Liver (tissue), 9 donors: ENCODE measurements around the gene MAPT. TPM values are rescaled to one million over a fixed set of nuclear protein-coding genes. Genes with fewer than 3 reads are reported as not detected.
"Not testable (repeated sequence)": the region's sequence is repeated elsewhere in the genome, so short reads cannot be mapped to it uniquely, and the experiment has no call there.

Experiments
- DNase-seq: peaks from one replicate; pipeline ENCODE4 v3.0.0-alpha.2; 2017; ENCODE audit warnings: low spot score
- H3K27ac ChIP-seq, 2 donors: one replicate each; pipeline ENCODE4 v1.7.0; 2013; ENCODE audit warnings: inconsistent platforms in 2 of 2, low read length in 2 of 2, control low read depth in 1 of 2, low read depth in 1 of 2, mild to moderate bottlenecking in 1 of 2
- H3K27me3 ChIP-seq, 4 donors: one replicate each; pipeline versions ENCODE4 v1.6.1 to v1.7.0; 2013; ENCODE audit warnings: low read length in 3 of 4, inconsistent platforms in 1 of 4, mild to moderate bottlenecking in 1 of 4, moderate library complexity in 1 of 4; ENCODE audit not compliant: control insufficient read depth in 4 of 4, insufficient read depth in 4 of 4
- H3K36me3 ChIP-seq, 4 donors: one replicate each; pipeline versions ENCODE4 v1.6.1 to v1.7.0; 2013; ENCODE audit warnings: low read length in 3 of 4, mild to moderate bottlenecking in 3 of 4, low read depth in 1 of 4, moderate library complexity in 1 of 4; ENCODE audit not compliant: control insufficient read depth in 4 of 4, insufficient read depth in 3 of 4
- H3K4me1 ChIP-seq, 4 donors: one replicate each; pipeline versions ENCODE4 v1.6.1 to v1.7.0; 2013; ENCODE audit warnings: low read length in 3 of 4, mild to moderate bottlenecking in 3 of 4, moderate library complexity in 1 of 4; ENCODE audit not compliant: control insufficient read depth in 4 of 4, insufficient read depth in 4 of 4
- H3K4me3 ChIP-seq, 3 donors: one replicate each; pipeline versions ENCODE4 v1.6.1 to v1.7.0; 2013; ENCODE audit warnings: low read length in 3 of 3, control low read depth in 1 of 3, low read depth in 1 of 3, mild to moderate bottlenecking in 1 of 3
- H3K9ac ChIP-seq, 2 donors: one replicate each; pipeline ENCODE4 v1.7.0; 2013; ENCODE audit warnings: low read length in 2 of 2, mild to moderate bottlenecking in 2 of 2, moderate library complexity in 2 of 2, control low read depth in 1 of 2, low read depth in 1 of 2
- H3K9me3 ChIP-seq, 4 donors: one replicate each; pipeline versions ENCODE4 v1.6.1 to v1.7.0; 2013; ENCODE audit warnings: low read length in 3 of 4; ENCODE audit not compliant: control insufficient read depth in 4 of 4
- ATF3 ChIP-seq: IDR thresholded peaks from 2 replicates; pipeline ENCODE4 v1.6.1; 2016; ENCODE audit warnings: antibody characterized with exemption
- CTCF ChIP-seq: fragments of 150-350 bp; IDR thresholded peaks from 2 replicates; pipeline ENCODE4 v1.5.1; 2017; ENCODE audit warnings: improper control_type of control experiment, low read depth, low read length; ENCODE audit not compliant: missing input control
- EGR1 ChIP-seq, 2 donors: IDR thresholded peaks; 2 replicates each; pipeline ENCODE4 v1.6.1; 2016 to 2018; ENCODE audit warnings: antibody characterized with exemption in 2 of 2, low read depth in 2 of 2
- FOXA1 ChIP-seq: IDR thresholded peaks from 2 replicates; pipeline ENCODE4 v1.6.1; 2016; ENCODE audit warnings: antibody characterized with exemption
- FOXA2 ChIP-seq: IDR thresholded peaks from 2 replicates; pipeline ENCODE4 v1.6.1; 2016; ENCODE audit warnings: antibody characterized with exemption
- GABPA ChIP-seq, 2 donors: IDR thresholded peaks in 1 of 2; conservative IDR thresholded peaks in 1 of 2; 2 replicates each; pipeline ENCODE4 v1.6.1; 2016; ENCODE audit warnings: antibody characterized with exemption in 2 of 2, mild to moderate bottlenecking in 1 of 2, moderate library complexity in 1 of 2
- HNF4A ChIP-seq, 2 donors: conservative IDR thresholded peaks; 2 replicates each; pipeline ENCODE4 v1.6.1; 2016; ENCODE audit warnings: antibody characterized with exemption in 2 of 2, mild to moderate bottlenecking in 2 of 2
- HNF4G ChIP-seq: IDR thresholded peaks from 2 replicates; pipeline ENCODE4 v1.6.1; 2016; ENCODE audit warnings: antibody characterized with exemption
- JUND ChIP-seq, 2 donors: IDR thresholded peaks; 2 replicates each; pipeline ENCODE4 v1.6.1; 2016; ENCODE audit warnings: antibody characterized with exemption in 2 of 2
- MAX ChIP-seq: IDR thresholded peaks from 2 replicates; pipeline ENCODE4 v1.6.1; 2016; ENCODE audit warnings: antibody characterized with exemption
- NR2F2 ChIP-seq: IDR thresholded peaks from 2 replicates; pipeline ENCODE4 v1.6.1; 2016; ENCODE audit warnings: antibody characterized with exemption
- RAD21 ChIP-seq, 2 donors: IDR thresholded peaks; 2 replicates each; pipeline ENCODE4 v1.6.1; 2016; ENCODE audit warnings: antibody characterized with exemption in 2 of 2, mild to moderate bottlenecking in 2 of 2
- RXRA ChIP-seq, 2 donors: IDR thresholded peaks; 2 replicates each; pipeline ENCODE4 v1.6.1; 2017 to 2018; ENCODE audit warnings: antibody characterized with exemption in 2 of 2, mild to moderate bottlenecking in 1 of 2
- SP1 ChIP-seq: IDR thresholded peaks from 2 replicates; pipeline ENCODE4 v1.6.1; 2018; ENCODE audit warnings: antibody characterized with exemption, mild to moderate bottlenecking
- TAF1 ChIP-seq: conservative IDR thresholded peaks from 2 replicates; pipeline ENCODE4 v1.6.1; 2016; ENCODE audit warnings: antibody characterized with exemption, mild to moderate bottlenecking
- WGBS: extraction: QIAGEN DNeasy Blood & Tissue Kit; methylation state at CpG from one replicate; pipeline ENCODE4 v1.1.7; 2013; 5-methylcytosine and 5-hydroxymethylcytosine counted together
- polyA plus RNA-seq, 2 donors: library from polyadenylated mRNA; stranded (reverse) in 1 of 2; unstranded in 1 of 2; fragments of 200-250 nt in 1 of 2; fragments of >200 nt in 1 of 2; fragmentation: Nextera tagmentation in 1 of 2; extraction: Ambion mirVana in 1 of 2; gene quantifications; one replicate each; pipeline versions ENCODE4 v1.2.1 to v1.2.3, GENCODE V29; 2013 to 2015
- total RNA-seq, 2 donors: library from RNA; depleted of rRNA; stranded (reverse); fragments of >200 nt; gene quantifications; one replicate each; pipeline ENCODE4 v1.2.3, GENCODE V29; 2014
- TF ChIP-seq, protein P1 (sequence below): IDR thresholded peaks from 2 replicates; pipeline ENCODE4 v1.6.1; 2016; ENCODE audit warnings: antibody characterized with exemption, mild to moderate bottlenecking
- TF ChIP-seq, protein P2 (sequence below): IDR thresholded peaks from 2 replicates; pipeline ENCODE4 v1.6.1; 2016; ENCODE audit warnings: antibody characterized with exemption
- donor health status: healthy.
- donor health status: healthy.
- donor health status: healthy.
- donor health status: healthy.
- donor health status: healthy.

The MAPT gene
- total and polyA plus RNA-seq, 4 donors: 0.05 to 0.67 (median 0.27) TPM

DNA sequence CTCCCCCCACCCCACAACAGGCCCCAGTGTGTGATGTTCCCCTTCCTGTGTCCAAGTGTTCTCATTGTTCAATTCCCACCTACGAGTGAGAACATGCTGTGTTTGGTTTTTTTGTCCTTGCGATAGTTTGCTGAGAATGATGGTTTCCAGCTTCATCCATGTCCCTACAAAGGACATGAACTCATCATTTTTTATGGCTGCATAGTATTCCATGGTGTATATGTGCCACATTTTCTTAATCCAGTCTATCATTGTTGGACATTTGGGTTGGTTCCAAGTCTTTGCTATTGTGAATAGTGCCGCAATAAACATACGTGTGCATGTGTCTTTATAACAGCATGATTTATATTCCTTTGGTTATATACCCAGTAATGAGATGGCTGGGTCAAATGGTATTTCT, 62.4 kb downstream of the MAPT start:
- H3K27ac ChIP-seq, H3K9ac ChIP-seq, H3K36me3 ChIP-seq, H3K4me3 ChIP-seq, DNase-seq, H3K9me3 ChIP-seq, H3K4me1 ChIP-seq, H3K27me3 ChIP-seq: not testable (repeated sequence)
- WGBS: 97% methylated on average over 4 of the region's 4 CpGs

GRCh38 chr17:45958307-45958706, 64.0 kb downstream of the MAPT start:
- Histone ChIP-seq H3K27me3 (no peaks in the 10 kb centered on the region), H3K4me1 (no peaks in the 10 kb centered on the region), H3K4me3 (no peak overlapping the region), H3K9me3 (no peaks in the 10 kb centered on the region), H3K9ac (no peak overlapping the region), H3K27ac (no peak overlapping the region), H3K36me3 (no peaks in the 10 kb centered on the region)
- no peak for DNase-seq
- 96% methylated on average over 9 of the region's 9 CpGs for WGBS
- TF ChIP-seq MAX (no peak), NR2F2 (no peak), EGR1 (IDR thresholded peaks at IDR 0.05; ENCODE audit: low read depth in 2 of 2) (no peak), FOXA1 (no peak), JUND (IDR thresholded peaks at IDR 0.05) (no peak), RXRA (IDR thresholded peaks at IDR 0.05) (no peak), GABPA (IDR thresholded peaks at IDR 0.05 in 1 of 2, conservative IDR thresholded peaks at IDR 0.05 in 1 of 2) (no peak), SP1 (no peak), TAF1 (no peak), ATF3 (no peak), CTCF (no peak), HNF4G (no peak), RAD21 (IDR thresholded peaks at IDR 0.05) (no peak), FOXA2 (no peak), HNF4A (conservative IDR thresholded peaks at IDR 0.05) (no peak)
- TF ChIP-seq, protein P1, sequence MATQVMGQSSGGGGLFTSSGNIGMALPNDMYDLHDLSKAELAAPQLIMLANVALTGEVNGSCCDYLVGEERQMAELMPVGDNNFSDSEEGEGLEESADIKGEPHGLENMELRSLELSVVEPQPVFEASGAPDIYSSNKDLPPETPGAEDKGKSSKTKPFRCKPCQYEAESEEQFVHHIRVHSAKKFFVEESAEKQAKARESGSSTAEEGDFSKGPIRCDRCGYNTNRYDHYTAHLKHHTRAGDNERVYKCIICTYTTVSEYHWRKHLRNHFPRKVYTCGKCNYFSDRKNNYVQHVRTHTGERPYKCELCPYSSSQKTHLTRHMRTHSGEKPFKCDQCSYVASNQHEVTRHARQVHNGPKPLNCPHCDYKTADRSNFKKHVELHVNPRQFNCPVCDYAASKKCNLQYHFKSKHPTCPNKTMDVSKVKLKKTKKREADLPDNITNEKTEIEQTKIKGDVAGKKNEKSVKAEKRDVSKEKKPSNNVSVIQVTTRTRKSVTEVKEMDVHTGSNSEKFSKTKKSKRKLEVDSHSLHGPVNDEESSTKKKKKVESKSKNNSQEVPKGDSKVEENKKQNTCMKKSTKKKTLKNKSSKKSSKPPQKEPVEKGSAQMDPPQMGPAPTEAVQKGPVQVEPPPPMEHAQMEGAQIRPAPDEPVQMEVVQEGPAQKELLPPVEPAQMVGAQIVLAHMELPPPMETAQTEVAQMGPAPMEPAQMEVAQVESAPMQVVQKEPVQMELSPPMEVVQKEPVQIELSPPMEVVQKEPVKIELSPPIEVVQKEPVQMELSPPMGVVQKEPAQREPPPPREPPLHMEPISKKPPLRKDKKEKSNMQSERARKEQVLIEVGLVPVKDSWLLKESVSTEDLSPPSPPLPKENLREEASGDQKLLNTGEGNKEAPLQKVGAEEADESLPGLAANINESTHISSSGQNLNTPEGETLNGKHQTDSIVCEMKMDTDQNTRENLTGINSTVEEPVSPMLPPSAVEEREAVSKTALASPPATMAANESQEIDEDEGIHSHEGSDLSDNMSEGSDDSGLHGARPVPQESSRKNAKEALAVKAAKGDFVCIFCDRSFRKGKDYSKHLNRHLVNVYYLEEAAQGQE: no peak
- TF ChIP-seq, protein P2, sequence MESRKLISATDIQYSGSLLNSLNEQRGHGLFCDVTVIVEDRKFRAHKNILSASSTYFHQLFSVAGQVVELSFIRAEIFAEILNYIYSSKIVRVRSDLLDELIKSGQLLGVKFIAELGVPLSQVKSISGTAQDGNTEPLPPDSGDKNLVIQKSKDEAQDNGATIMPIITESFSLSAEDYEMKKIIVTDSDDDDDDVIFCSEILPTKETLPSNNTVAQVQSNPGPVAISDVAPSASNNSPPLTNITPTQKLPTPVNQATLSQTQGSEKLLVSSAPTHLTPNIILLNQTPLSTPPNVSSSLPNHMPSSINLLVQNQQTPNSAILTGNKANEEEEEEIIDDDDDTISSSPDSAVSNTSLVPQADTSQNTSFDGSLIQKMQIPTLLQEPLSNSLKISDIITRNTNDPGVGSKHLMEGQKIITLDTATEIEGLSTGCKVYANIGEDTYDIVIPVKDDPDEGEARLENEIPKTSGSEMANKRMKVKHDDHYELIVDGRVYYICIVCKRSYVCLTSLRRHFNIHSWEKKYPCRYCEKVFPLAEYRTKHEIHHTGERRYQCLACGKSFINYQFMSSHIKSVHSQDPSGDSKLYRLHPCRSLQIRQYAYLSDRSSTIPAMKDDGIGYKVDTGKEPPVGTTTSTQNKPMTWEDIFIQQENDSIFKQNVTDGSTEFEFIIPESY: no peak
